Measurements from ENCODE around the gene DDX24.

GRCh38 chr14:94093418-94093817, 12.4 kb upstream of the DDX24 start:
- no peak for TF ChIP-seq CTCF (IDR thresholded peaks at IDR 0.05; ENCODE audit: insufficient read depth, low read depth, low read length)
- TF ChIP-seq EZH2 (IDR thresholded peaks at IDR 0.05; ENCODE audit: insufficient read depth, low read length), result no peak
